GM12878 (cell line): Measurements from ENCODE around the gene ELAVL2. TPM values are rescaled to one million over a fixed set of nuclear protein-coding genes. Genes with fewer than 3 reads are reported as not detected.
A peak's percentile ranks its signal among the peaks of the same experiment; 100 is the strongest.

Source experiments
- BHLHE40 ChIP-seq, 2 experiments: fragments of 450-650 bp in 1 of 2; IDR thresholded peaks; 2 replicates each; pipeline ENCODE4 v1.6.1; 2011 to 2017; ENCODE audit warnings: low read depth in 2 of 2, borderline replicate concordance in 1 of 2, improper control_type of control experiment in 1 of 2, low read length in 1 of 2, mild to moderate bottlenecking in 1 of 2
- CREB1 ChIP-seq: IDR thresholded peaks from 2 replicates; pipeline ENCODE4 v1.6.1; 2012; ENCODE audit warnings: low read depth, mild to moderate bottlenecking, inconsistent platforms
- ESRRA ChIP-seq: IDR thresholded peaks from 2 replicates; pipeline ENCODE4 v1.6.1; 2012; ENCODE audit warnings: mild to moderate bottlenecking, low read length, improper control_type of control experiment
- EZH2 ChIP-seq: IDR thresholded peaks from 2 replicates; pipeline ENCODE4 v1.6.1; 2012; ENCODE audit warnings: low read depth, mild to moderate bottlenecking, control low read depth, inconsistent platforms, low read length, borderline replicate concordance; ENCODE audit not compliant: control insufficient read depth
- GATAD2B ChIP-seq: fragments of 450-650 bp; conservative IDR thresholded peaks from 2 replicates; pipeline ENCODE4 v1.6.1; 2017; ENCODE audit warnings: low read depth, mild to moderate bottlenecking, moderate library complexity
- KAT2A ChIP-seq: conservative IDR thresholded peaks from 2 replicates; pipeline ENCODE4 v1.6.1; 2011; ENCODE audit warnings: low read depth, low read length; ENCODE audit not compliant: control insufficient read depth
- MLLT1 ChIP-seq: fragments of 450-650 bp; IDR thresholded peaks from 2 replicates; pipeline ENCODE4 v1.6.1; 2016; ENCODE audit warnings: mild to moderate bottlenecking
- MTA3 ChIP-seq: IDR thresholded peaks from 2 replicates; pipeline ENCODE4 v1.6.1; 2012; ENCODE audit warnings: low read length, inconsistent platforms, borderline replicate concordance
- MXI1 ChIP-seq: fragments of 150-350 bp; IDR thresholded peaks from 2 replicates; pipeline ENCODE4 v1.6.1; 2011; ENCODE audit warnings: low read depth, mild to moderate bottlenecking, inconsistent platforms, low read length, improper control_type of control experiment
- NFYB ChIP-seq: IDR thresholded peaks from 2 replicates; pipeline ENCODE4 v1.6.1; 2011; ENCODE audit warnings: low read depth, mild to moderate bottlenecking, low read length, improper control_type of control experiment, moderate library complexity; ENCODE audit not compliant: insufficient read depth
- POLR2AphosphoS5 ChIP-seq: IDR thresholded peaks from 2 replicates; pipeline ENCODE4 v1.6.1; 2011; ENCODE audit warnings: mild to moderate bottlenecking, low read length, inconsistent platforms
- POU2F2 ChIP-seq: IDR thresholded peaks from 3 replicates; pipeline ENCODE4 v1.6.1; 2011; ENCODE audit warnings: low read depth, mild to moderate bottlenecking, low read length, borderline replicate concordance
- RAD21 ChIP-seq: IDR thresholded peaks from 2 replicates; pipeline ENCODE4 v1.6.1; 2011; ENCODE audit warnings: mild to moderate bottlenecking, low read depth, low read length, moderate library complexity; ENCODE audit not compliant: insufficient read depth
- SIX5 ChIP-seq: IDR thresholded peaks from 2 replicates; pipeline ENCODE4 v1.6.1; 2011; ENCODE audit warnings: mild to moderate bottlenecking, low read depth, low read length, moderate library complexity; ENCODE audit not compliant: severe bottlenecking
- TCF3 ChIP-seq: IDR thresholded peaks from 2 replicates; pipeline ENCODE4 v1.6.1; 2012; ENCODE audit warnings: low read depth, mild to moderate bottlenecking, low read length, borderline replicate concordance; ENCODE audit not compliant: insufficient read depth
- polyA plus RNA-seq, 11 experiments: library from polyadenylated mRNA; depleted of rRNA in 4 of 11; unstranded in 6 of 11; stranded (reverse) in 5 of 11; fragments of >200 nt; fragmentation: Nextera tagmentation in 4 of 11; fragmentation: Illumina TruSeq in 1 of 11; extraction: Ambion mirVana in 4 of 11; extraction: Trizol in 1 of 11; gene quantifications; 1 replicate in 1 of 11; 2 replicates in 10 of 11; pipeline versions ENCODE4 v1.2.1 to v1.2.3, GENCODE V29; 2011 to 2016; ENCODE audit warnings: inconsistent platforms in 2 of 11, missing spikeins in 2 of 11, low read depth in 1 of 11
- total RNA-seq, 4 experiments: library from RNA; depleted of rRNA in 3 of 4; stranded (reverse); fragments of >200 nt in 3 of 4; fragmentation: Illumina TruSeq in 1 of 4; extraction: Trizol in 1 of 4; gene quantifications; 2 replicates each; pipeline versions ENCODE4 v1.2.1 to v1.2.3, GENCODE V29; 2013 to 2021
- TF ChIP-seq, protein P1 (sequence below): fragments of 450-650 bp; IDR thresholded peaks from 2 replicates; pipeline ENCODE4 v1.6.1; 2018; ENCODE audit warnings: borderline replicate concordance, mild to moderate bottlenecking; ENCODE audit not compliant: partially characterized antibody

ELAVL2 gene
- total and polyA plus RNA-seq, 10 of the 15 experiments (the other 5 are each of a cell fraction or from before 2014, with no cell fraction given) = 0.24 to 2.6 (median 0.76) TPM

DNA sequence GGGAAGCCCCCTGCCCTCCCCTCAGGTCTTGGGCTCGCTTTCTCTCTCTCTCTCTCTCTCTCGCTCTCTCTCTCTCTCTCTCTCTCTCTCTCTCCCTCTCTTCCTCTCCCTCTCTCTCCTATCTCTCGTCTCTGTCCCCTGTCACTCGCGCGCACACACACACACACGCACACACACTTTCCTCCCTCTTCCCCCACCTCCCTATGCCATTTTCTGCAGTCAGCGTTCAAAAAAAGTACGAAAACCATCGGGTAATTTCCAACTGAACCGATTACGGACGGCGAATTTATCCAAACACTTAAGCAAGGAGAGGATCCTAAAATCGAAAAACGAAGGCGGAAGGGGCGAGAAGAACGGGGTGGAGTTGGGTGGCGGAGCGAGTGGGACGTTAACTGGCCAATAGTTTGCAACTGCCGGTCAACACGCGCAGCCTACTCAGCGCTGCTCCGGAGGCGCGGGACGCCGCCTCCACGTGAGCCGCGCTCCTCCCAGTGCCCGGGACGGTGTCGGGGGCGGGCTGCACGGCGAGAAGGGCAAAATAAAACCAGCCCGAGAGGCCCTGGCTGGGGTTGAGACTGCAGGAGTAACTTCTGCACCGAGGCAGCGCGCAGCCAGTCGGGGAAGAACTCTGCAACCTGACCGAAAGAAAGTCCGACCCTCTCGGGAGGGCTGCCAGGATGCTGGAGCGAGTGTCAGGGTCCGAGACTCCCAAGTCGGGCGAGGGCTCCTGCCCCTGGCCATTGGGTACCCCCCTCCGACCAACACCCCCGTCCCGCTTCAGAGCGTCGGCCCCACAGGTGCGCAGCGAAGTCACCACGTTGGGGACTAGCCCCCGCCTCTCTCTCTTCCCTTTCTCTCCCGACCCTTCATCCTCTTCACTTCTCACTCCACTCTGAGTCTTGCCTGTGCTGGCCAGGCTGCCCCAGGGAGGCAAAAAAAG, 24.9 kb upstream of the ELAVL2 start (continued):
- TF ChIP-seq POLR2AphosphoS5 (no peak), BHLHE40 (IDR thresholded peaks at IDR 0.05; ENCODE audit: borderline replicate concordance in 1 of 2, low read depth in 2 of 2, low read length in 1 of 2) (peak; percentile 56 to 80; a peak in 3 of 4 replicates), MTA3 (no peak), EZH2 (no peak), KAT2A (no peak), MLLT1 (no peak), POU2F2 (no peak), ESRRA (no peak), RAD21 (no peak), CREB1 (no peak), MXI1 (no peak), NFYB (peak; percentile 66; the same call in 1 of the 2 replicates), SIX5 (no peak), TCF3 (no peak), GATAD2B (0 out of 2 replicates have a peak, but pooled peaks have one; percentile 31)
- TF ChIP-seq, protein P1, sequence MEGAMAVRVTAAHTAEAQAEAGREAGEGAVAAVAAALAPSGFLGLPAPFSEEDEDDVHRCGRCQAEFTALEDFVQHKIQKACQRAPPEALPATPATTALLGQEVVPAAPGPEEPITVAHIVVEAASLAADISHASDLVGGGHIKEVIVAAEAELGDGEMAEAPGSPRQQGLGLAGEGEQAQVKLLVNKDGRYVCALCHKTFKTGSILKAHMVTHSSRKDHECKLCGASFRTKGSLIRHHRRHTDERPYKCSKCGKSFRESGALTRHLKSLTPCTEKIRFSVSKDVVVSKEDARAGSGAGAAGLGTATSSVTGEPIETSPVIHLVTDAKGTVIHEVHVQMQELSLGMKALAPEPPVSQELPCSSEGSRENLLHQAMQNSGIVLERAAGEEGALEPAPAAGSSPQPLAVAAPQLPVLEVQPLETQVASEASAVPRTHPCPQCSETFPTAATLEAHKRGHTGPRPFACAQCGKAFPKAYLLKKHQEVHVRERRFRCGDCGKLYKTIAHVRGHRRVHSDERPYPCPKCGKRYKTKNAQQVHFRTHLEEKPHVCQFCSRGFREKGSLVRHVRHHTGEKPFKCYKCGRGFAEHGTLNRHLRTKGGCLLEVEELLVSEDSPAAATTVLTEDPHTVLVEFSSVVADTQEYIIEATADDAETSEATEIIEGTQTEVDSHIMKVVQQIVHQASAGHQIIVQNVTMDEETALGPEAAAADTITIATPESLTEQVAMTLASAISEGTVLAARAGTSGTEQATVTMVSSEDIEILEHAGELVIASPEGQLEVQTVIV = no peak
